ENCODE results near the gene PPP1R13B. TPM values are rescaled to one million over a fixed set of nuclear protein-coding genes. Genes with fewer than 3 reads are reported as not detected.

PPP1R13B gene
- polyA plus RNA-seq, 1 of the 3 experiments (the other 2 are of a cell fraction) = 5.7 TPM

GRCh38 chr14:103739793-103740501 is 107.4 kb downstream of the PPP1R13B start (continued):
- TF ChIP-seq, protein P1, sequence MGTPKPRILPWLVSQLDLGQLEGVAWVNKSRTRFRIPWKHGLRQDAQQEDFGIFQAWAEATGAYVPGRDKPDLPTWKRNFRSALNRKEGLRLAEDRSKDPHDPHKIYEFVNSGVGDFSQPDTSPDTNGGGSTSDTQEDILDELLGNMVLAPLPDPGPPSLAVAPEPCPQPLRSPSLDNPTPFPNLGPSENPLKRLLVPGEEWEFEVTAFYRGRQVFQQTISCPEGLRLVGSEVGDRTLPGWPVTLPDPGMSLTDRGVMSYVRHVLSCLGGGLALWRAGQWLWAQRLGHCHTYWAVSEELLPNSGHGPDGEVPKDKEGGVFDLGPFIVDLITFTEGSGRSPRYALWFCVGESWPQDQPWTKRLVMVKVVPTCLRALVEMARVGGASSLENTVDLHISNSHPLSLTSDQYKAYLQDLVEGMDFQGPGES (IDR thresholded peaks at IDR 0.05; ENCODE audit: low read depth, low read length) = no peak
- TF ChIP-seq TAF1 (IDR thresholded peaks at IDR 0.05; ENCODE audit: borderline replicate concordance, low read depth, low read length) (no peak), USF2 (IDR thresholded peaks at IDR 0.05; ENCODE audit: borderline replicate concordance, low read depth, low read length) (no peak), YY1 (IDR thresholded peaks at IDR 0.05; ENCODE audit: low read depth) (no peak)

DNA sequence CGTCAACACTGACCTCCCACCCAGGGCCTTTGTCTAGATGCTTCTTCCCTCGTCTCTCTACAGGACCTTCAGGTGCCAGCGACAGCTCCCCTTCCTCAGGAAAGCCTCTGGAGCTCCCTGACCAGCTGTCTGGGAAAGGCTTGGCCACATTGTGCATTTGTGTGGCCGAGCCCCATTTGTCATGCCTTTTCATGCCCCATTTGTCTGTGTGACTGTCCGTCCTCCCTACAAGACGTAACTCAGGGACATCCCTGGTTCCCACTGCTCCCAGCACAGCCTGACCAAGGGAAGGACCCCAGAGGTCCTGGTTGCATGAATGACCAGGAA is 107.9 kb downstream of the PPP1R13B start:
- Histone ChIP-seq H2AFZ (ENCODE audit: low read depth) (no peak overlapping the region), H4K20me1 (ENCODE audit: insufficient read depth) (no peaks in the 10 kb centered on the region), H3K4me1 (ENCODE audit: control insufficient read depth in 1 of 2, insufficient read depth in 2 of 2, low read depth in 1 of 2, low read length in 1 of 2) (no peaks in the 10 kb centered on the region; a peak in 1 of 4 replicates), H3F3A (replicated peaks; ENCODE audit: insufficient read depth) (no peaks in the 10 kb centered on the region), H3K9ac (no peak overlapping the region), H3K4me3 (ENCODE audit: low read depth in 2 of 2, low read length in 1 of 2) (no peak overlapping the region), H3K9me2 (no peaks in the 10 kb centered on the region), H3K27ac (ENCODE audit: low read depth in 2 of 2, low read length in 1 of 2) (no peak overlapping the region), H3K9me3 (no peaks in the 10 kb centered on the region), H3K4me2 (no peak overlapping the region), H3K79me2 (ENCODE audit: insufficient read depth) (no peaks in the 10 kb centered on the region), H3K27me3 (ENCODE audit: insufficient read depth) (no peaks in the 10 kb centered on the region), H3K36me3 (replicated peaks in 1 of 2; ENCODE audit: control insufficient read depth in 1 of 2, insufficient read depth in 2 of 2, low read length in 1 of 2) (peaks cover 0 to 31% of the 10 kb centered on the region in 2 experiments)
- no peak for DNase-seq
- WGBS (ENCODE audit: low lambda C conversion rate) = 87% methylated on average over 6 of the region's 6 CpGs
- CTCF ChIA-PET = no interaction called here
- POLR2A ChIA-PET = no interaction called here
- TF ChIP-seq SMC3 (IDR thresholded peaks at IDR 0.05; ENCODE audit: low read depth, low read length) (no peak), FOSL2 (IDR thresholded peaks at IDR 0.05; ENCODE audit: borderline replicate concordance, low read depth) (no peak), FOXJ3 (CRISPR knock-in tag; IDR thresholded peaks at IDR 0.05) (no peak), NFIC (IDR thresholded peaks at IDR 0.05; ENCODE audit: borderline replicate concordance) (no peak), SIN3A (IDR thresholded peaks at IDR 0.05; ENCODE audit: borderline replicate concordance, low read depth, low read length) (no peak), RFX5 (IDR thresholded peaks at IDR 0.05; ENCODE audit: low read length) (no peak), CHD2 (IDR thresholded peaks at IDR 0.05; ENCODE audit: low read length, partially characterized antibody) (no peak), TEAD4 (IDR thresholded peaks at IDR 0.05; ENCODE audit: borderline replicate concordance, insufficient read depth) (no peak), JUND (IDR thresholded peaks at IDR 0.05) (no peak), CTCF (IDR thresholded peaks at IDR 0.05) (no peak), GATA2 (CRISPR knock-in tag; IDR thresholded peaks at IDR 0.05) (no peak), TAF1 (IDR thresholded peaks at IDR 0.05; ENCODE audit: borderline replicate concordance, low read depth, low read length) (no peak), ELF1 (IDR thresholded peaks at IDR 0.05) (no peak), USF1 (IDR thresholded peaks at IDR 0.05; ENCODE audit: borderline replicate concordance, low read depth) (no peak), TCF12 (IDR thresholded peaks at IDR 0.05) (no peak), POLR2AphosphoS5 (IDR thresholded peaks at IDR 0.05; ENCODE audit: low read depth, low read length) (no peak)
- TF ChIP-seq, protein P2, sequence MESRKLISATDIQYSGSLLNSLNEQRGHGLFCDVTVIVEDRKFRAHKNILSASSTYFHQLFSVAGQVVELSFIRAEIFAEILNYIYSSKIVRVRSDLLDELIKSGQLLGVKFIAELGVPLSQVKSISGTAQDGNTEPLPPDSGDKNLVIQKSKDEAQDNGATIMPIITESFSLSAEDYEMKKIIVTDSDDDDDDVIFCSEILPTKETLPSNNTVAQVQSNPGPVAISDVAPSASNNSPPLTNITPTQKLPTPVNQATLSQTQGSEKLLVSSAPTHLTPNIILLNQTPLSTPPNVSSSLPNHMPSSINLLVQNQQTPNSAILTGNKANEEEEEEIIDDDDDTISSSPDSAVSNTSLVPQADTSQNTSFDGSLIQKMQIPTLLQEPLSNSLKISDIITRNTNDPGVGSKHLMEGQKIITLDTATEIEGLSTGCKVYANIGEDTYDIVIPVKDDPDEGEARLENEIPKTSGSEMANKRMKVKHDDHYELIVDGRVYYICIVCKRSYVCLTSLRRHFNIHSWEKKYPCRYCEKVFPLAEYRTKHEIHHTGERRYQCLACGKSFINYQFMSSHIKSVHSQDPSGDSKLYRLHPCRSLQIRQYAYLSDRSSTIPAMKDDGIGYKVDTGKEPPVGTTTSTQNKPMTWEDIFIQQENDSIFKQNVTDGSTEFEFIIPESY (IDR thresholded peaks at IDR 0.05; ENCODE audit: borderline replicate concordance, low read depth) = no peak
